GM10266 (cell line): ENCODE results near the gene ARVCF.

Source experiments
- DNase-seq: peaks from one replicate; pipeline ENCODE4 v3.0.0; 2012; ENCODE audit errors: extremely low spot score
- CTCF ChIP-seq: IDR thresholded peaks from 2 replicates; pipeline ENCODE4 v1.5.1; 2012; ENCODE audit warnings: mild to moderate bottlenecking, low read depth; ENCODE audit not compliant: control insufficient read depth, insufficient read depth; ENCODE audit errors: missing control alignments

Gene ARVCF

GRCh38 chr22:19933341-19934241, 83.0 kb downstream of the ARVCF start:
- no peak for DNase-seq
- TF ChIP-seq CTCF, result no peak

- TF ChIP-seq CTCF, result no peak
- no peak for DNase-seq
Measured at GRCh38 chr22:19932367-19933206, 84.0 kb downstream of the ARVCF start.

GRCh38 chr22:19931514-19931913, 85.1 kb downstream of the ARVCF start:
- DNase-seq, result no peak
- TF ChIP-seq CTCF, result no peak

GRCh38 chr22:19930551-19931486, 85.8 kb downstream of the ARVCF start:
- no peak for TF ChIP-seq CTCF
- DNase-seq, result no peak

- TF ChIP-seq CTCF, result no peak
- no peak for DNase-seq
Measured at GRCh38 chr22:19929586-19930550, 86.8 kb downstream of the ARVCF start.

GRCh38 chr22:19928207-19928606, 88.4 kb downstream of the ARVCF start:
- no peak for TF ChIP-seq CTCF

More at GRCh38 chr22:19928207-19928606, 88.4 kb downstream of the ARVCF start:
- no peak for DNase-seq
